Neural cell (in vitro differentiated cells): ENCODE data around the gene C7. TPM values are rescaled to one million over a fixed set of nuclear protein-coding genes. Genes with fewer than 3 reads are reported as not detected.

Experiments
- H2AFZ ChIP-seq: fragments of 200-600, 300-800 bp; sonication (generic), shearing (Covaris generic); 2 replicates; pipeline ENCODE4 v1.6.0; 2014; ENCODE audit warnings: low read depth, mild to moderate bottlenecking, antibody characterized with exemption, low read length, moderate library complexity
- H3F3A ChIP-seq: fragments of 200-600 bp; shearing (Covaris generic); 2 replicates; pipeline ENCODE4 v1.6.1; 2016; ENCODE audit warnings: mild to moderate bottlenecking, moderate library complexity, mixed read lengths, antibody characterized with exemption, low read length; ENCODE audit not compliant: insufficient read depth, poor library complexity, severe bottlenecking
- H3K27ac ChIP-seq: fragments of 200-600, 300-800 bp; sonication (generic), shearing (Covaris generic); 2 replicates; pipeline ENCODE4 v1.5.1; 2014; ENCODE audit warnings: mild to moderate bottlenecking, low read length, moderate library complexity
- H3K27me3 ChIP-seq: fragments of 300-800, 200-600 bp; sonication (generic), shearing (Covaris generic); 2 replicates; pipeline ENCODE4 v1.6.0; 2014; ENCODE audit warnings: mild to moderate bottlenecking, low read depth, low read length, moderate library complexity; ENCODE audit not compliant: insufficient read depth
- H3K36me3 ChIP-seq: fragments of 300-800, 200-600 bp; sonication (generic), shearing (Covaris generic); 2 replicates; pipeline ENCODE4 v1.5.1; 2014; ENCODE audit warnings: mild to moderate bottlenecking, antibody characterized with exemption, low read length, moderate library complexity; ENCODE audit not compliant: insufficient read depth
- H3K4me2 ChIP-seq: fragments of 300-800, 200-600 bp; sonication (generic), shearing (Covaris generic); 2 replicates; pipeline ENCODE4 v1.6.0; 2014; ENCODE audit warnings: mild to moderate bottlenecking, low read length
- H3K4me3 ChIP-seq: fragments of 300-800, 200-600 bp; sonication (generic), shearing (Covaris generic); 2 replicates; pipeline ENCODE4 v1.5.1; 2014; ENCODE audit warnings: mild to moderate bottlenecking, low read length, moderate library complexity
- H3K79me2 ChIP-seq: fragments of 200-600 bp; shearing (Covaris generic); replicated peaks from 2 replicates; pipeline ENCODE4 v1.6.0; 2014; ENCODE audit warnings: mild to moderate bottlenecking, low read length, moderate library complexity; ENCODE audit not compliant: insufficient read depth
- H3K9ac ChIP-seq: fragments of 300-800, 200-600 bp; sonication (generic), shearing (Covaris generic); 2 replicates; pipeline ENCODE4 v1.6.1; 2016; ENCODE audit warnings: mild to moderate bottlenecking, low read length, mixed read lengths
- H3K9me2 ChIP-seq: fragments of 200-600 bp; shearing (Covaris generic); 2 replicates; pipeline ENCODE4 v1.6.1; 2016; ENCODE audit warnings: mild to moderate bottlenecking, low read length, mixed read lengths; ENCODE audit not compliant: insufficient read depth
- H3K9me3 ChIP-seq: fragments of 200-600, 300-800 bp; sonication (generic), shearing (Covaris generic); 2 replicates; pipeline ENCODE4 v1.6.1; 2016; ENCODE audit warnings: mild to moderate bottlenecking, mixed run types, low read length, moderate library complexity, mixed read lengths
- H4K20me1 ChIP-seq: fragments of 200-600 bp; shearing (Covaris generic); 2 replicates; pipeline ENCODE4 v1.6.1; 2016; ENCODE audit warnings: mild to moderate bottlenecking, mixed run types; ENCODE audit not compliant: insufficient read depth
- EP300 ChIP-seq: fragments of 450-650 bp; conservative IDR thresholded peaks from 2 replicates; pipeline ENCODE4 v1.6.1; 2014; ENCODE audit warnings: antibody characterized with exemption, mild to moderate bottlenecking, moderate library complexity; ENCODE audit not compliant: poor library complexity, severe bottlenecking
- EZH2 ChIP-seq: fragments of 200-600, 300-800 bp; shearing (Covaris generic), sonication (generic); IDR thresholded peaks from 2 replicates; pipeline ENCODE4 v1.6.1; 2014; ENCODE audit warnings: antibody characterized with exemption, low read length, borderline replicate concordance, mild to moderate bottlenecking; ENCODE audit not compliant: insufficient read depth, poor library complexity, severe bottlenecking
- MXI1 ChIP-seq: fragments of 450-650 bp; conservative IDR thresholded peaks from 2 replicates; pipeline ENCODE4 v1.6.1; 2014; ENCODE audit warnings: antibody characterized with exemption, mild to moderate bottlenecking; ENCODE audit not compliant: poor library complexity, severe bottlenecking
- POLR2AphosphoS5 ChIP-seq: IDR thresholded peaks from 2 replicates; pipeline ENCODE4 v1.6.1; 2012
- RAD21 ChIP-seq: fragments of 450-650 bp; conservative IDR thresholded peaks from 2 replicates; pipeline ENCODE4 v1.6.1; 2014; ENCODE audit warnings: antibody characterized with exemption, mild to moderate bottlenecking, moderate library complexity
- SMC3 ChIP-seq: fragments of 450-650 bp; conservative IDR thresholded peaks from 2 replicates; pipeline ENCODE4 v1.6.1; 2014; ENCODE audit warnings: antibody characterized with exemption, mild to moderate bottlenecking, moderate library complexity; ENCODE audit not compliant: poor library complexity
- TAF1 ChIP-seq: IDR thresholded peaks from 2 replicates; pipeline ENCODE4 v1.6.1; 2012; ENCODE audit warnings: low read depth
- polyA plus RNA-seq: library from polyadenylated mRNA; depleted of rRNA; stranded (reverse); fragments of >200 nt; gene quantifications from 2 replicates; pipeline ENCODE4 v1.2.3, GENCODE V29; 2014
- TF ChIP-seq, protein P1 (sequence below): fragments of 450-650 bp; IDR thresholded peaks from 2 replicates; pipeline ENCODE4 v1.5.1; 2014; ENCODE audit warnings: antibody characterized with exemption, mild to moderate bottlenecking, moderate library complexity; ENCODE audit not compliant: poor library complexity, severe bottlenecking
- TF ChIP-seq, protein P2 (sequence below): IDR thresholded peaks from 2 replicates; pipeline ENCODE4 v1.6.1; 2012; ENCODE audit warnings: borderline replicate concordance

The C7 gene
- polyA plus RNA-seq, 1 donor from 2014 or later, result not detected

DNA sequence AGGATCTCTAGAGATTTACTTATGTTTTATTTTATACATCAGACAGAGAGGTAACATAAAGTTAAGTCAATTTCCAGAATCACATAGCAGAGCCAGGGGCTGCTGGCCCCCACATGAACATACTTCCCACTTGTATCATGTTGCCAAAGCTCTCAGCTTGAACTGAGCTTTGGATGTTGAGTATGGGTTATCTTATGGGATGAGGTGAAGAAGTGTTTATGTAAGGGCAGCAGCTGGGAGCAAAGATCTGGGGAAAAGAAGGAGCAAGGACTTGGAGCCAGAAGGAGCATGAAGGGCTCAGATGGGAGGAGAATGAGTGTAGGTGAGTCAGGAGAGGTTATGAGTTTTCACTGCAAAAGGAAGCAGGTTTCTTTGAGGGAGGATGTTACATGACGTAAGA lies 89.8 kb downstream of the C7 start:
- Histone ChIP-seq H3K4me3 (no peak overlapping the region), H3K9me2 (no peaks in the 10 kb centered on the region), H3F3A (no peaks in the 10 kb centered on the region), H4K20me1 (no peaks in the 10 kb centered on the region), H3K27ac (no peak overlapping the region), H3K9ac (no peak overlapping the region), H3K79me2 (no peaks in the 10 kb centered on the region), H3K36me3 (no peaks in the 10 kb centered on the region), H2AFZ (no peak overlapping the region), H3K9me3 (no peaks in the 10 kb centered on the region), H3K27me3 (no peaks in the 10 kb centered on the region), H3K4me2 (no peak overlapping the region)
- TF ChIP-seq POLR2AphosphoS5 (no peak), MXI1 (no peak), RAD21 (no peak), TAF1 (no peak), EZH2 (no peak), EP300 (no peak)
- TF ChIP-seq, protein P1, sequence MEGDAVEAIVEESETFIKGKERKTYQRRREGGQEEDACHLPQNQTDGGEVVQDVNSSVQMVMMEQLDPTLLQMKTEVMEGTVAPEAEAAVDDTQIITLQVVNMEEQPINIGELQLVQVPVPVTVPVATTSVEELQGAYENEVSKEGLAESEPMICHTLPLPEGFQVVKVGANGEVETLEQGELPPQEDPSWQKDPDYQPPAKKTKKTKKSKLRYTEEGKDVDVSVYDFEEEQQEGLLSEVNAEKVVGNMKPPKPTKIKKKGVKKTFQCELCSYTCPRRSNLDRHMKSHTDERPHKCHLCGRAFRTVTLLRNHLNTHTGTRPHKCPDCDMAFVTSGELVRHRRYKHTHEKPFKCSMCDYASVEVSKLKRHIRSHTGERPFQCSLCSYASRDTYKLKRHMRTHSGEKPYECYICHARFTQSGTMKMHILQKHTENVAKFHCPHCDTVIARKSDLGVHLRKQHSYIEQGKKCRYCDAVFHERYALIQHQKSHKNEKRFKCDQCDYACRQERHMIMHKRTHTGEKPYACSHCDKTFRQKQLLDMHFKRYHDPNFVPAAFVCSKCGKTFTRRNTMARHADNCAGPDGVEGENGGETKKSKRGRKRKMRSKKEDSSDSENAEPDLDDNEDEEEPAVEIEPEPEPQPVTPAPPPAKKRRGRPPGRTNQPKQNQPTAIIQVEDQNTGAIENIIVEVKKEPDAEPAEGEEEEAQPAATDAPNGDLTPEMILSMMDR, result no peak
- TF ChIP-seq, protein P2, sequence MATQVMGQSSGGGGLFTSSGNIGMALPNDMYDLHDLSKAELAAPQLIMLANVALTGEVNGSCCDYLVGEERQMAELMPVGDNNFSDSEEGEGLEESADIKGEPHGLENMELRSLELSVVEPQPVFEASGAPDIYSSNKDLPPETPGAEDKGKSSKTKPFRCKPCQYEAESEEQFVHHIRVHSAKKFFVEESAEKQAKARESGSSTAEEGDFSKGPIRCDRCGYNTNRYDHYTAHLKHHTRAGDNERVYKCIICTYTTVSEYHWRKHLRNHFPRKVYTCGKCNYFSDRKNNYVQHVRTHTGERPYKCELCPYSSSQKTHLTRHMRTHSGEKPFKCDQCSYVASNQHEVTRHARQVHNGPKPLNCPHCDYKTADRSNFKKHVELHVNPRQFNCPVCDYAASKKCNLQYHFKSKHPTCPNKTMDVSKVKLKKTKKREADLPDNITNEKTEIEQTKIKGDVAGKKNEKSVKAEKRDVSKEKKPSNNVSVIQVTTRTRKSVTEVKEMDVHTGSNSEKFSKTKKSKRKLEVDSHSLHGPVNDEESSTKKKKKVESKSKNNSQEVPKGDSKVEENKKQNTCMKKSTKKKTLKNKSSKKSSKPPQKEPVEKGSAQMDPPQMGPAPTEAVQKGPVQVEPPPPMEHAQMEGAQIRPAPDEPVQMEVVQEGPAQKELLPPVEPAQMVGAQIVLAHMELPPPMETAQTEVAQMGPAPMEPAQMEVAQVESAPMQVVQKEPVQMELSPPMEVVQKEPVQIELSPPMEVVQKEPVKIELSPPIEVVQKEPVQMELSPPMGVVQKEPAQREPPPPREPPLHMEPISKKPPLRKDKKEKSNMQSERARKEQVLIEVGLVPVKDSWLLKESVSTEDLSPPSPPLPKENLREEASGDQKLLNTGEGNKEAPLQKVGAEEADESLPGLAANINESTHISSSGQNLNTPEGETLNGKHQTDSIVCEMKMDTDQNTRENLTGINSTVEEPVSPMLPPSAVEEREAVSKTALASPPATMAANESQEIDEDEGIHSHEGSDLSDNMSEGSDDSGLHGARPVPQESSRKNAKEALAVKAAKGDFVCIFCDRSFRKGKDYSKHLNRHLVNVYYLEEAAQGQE, result no peak

DNA sequence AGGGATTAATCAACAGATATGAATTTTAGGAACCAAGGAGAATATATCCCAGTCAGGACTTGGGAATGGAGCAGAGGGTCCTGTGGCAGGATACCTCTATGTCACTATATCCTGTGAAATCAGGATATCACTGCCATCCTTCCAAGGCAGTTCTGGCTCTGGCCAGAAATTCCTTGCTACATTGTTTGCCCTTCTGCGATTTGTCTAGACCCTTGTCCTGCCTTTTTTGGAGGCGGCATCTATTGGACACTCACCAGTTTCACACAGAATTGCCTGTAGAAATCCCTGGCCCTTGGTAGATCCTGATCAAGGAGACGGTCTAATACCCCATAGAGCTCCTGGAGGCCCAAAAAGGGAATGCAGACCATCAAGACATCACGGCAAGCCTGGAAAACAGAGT lies 90.7 kb downstream of the C7 start:
- Histone ChIP-seq H3K27ac (no peak overlapping the region), H3K36me3 (no peaks in the 10 kb centered on the region), H3K79me2 (no peaks in the 10 kb centered on the region), H3F3A (no peaks in the 10 kb centered on the region), H4K20me1 (no peaks in the 10 kb centered on the region), H2AFZ (no peak overlapping the region), H3K9ac (no peak overlapping the region), H3K4me2 (no peak overlapping the region), H3K9me2 (no peaks in the 10 kb centered on the region), H3K27me3 (no peaks in the 10 kb centered on the region), H3K9me3 (no peaks in the 10 kb centered on the region), H3K4me3 (no peak overlapping the region)
- TF ChIP-seq SMC3 (no peak), MXI1 (no peak), POLR2AphosphoS5 (no peak), EP300 (no peak), EZH2 (no peak), TAF1 (no peak), RAD21 (no peak)
- TF ChIP-seq, protein P2, result no peak
- TF ChIP-seq, protein P1, result no peak
